GM18858 (cell line): ENCODE measurements around the gene USP21.

Source experiments
- ATAC-seq: cut with Tn5 transposase; IDR thresholded peaks from one replicate; pipeline ENCODE4 v1.9.1; 2021; ENCODE audit not compliant: unreplicated experiment

USP21 gene

DNA sequence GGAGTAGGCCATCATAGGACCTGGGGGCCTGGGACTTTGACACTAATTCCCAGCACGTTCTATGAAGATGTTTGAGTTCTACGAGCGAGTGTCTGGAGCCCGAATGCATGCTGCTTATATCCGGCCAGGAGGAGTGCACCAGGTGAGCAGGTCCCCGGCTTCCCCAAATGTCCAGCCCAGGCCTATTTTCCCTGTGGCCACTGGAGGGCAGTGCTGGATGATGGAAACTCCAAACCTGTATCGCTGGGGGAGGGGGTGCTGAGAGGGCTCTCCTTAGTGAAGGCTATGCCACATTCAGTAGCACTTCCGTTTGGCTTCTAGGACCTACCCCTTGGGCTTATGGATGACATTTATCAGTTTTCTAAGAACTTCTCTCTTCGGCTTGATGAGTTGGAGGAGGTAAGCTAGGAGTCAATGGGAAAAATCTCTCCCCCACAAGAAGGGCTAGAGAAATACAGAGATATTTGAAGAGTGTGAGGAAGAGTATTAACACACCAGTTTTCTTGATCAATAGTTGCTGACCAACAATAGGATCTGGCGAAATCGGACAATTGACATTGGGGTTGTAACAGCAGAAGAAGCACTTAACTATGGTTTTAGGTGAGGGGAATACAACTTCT lies 50.6 kb downstream of the USP21 start:
- no peak for ATAC-seq

DNA sequence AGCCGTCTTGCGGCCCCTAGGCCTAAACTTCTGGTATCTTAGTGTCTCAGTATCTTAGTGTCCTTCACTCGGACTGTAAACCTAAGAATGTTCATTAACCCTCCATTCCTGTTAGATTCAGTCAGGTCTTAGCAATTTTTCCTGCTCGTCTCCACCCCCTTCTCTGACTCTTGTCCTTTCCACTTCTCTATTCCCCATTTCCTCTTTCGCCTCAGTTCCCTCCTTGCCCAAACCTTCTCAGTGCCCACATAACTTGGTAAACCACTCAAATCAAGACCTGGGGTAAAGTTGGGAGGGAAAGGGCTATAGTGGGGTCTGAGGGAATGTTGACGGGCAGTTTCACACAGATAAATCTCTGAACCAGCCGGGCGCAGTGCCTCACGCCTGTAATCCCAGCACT lies 55.1 kb downstream of the USP21 start:
- no peak for ATAC-seq

DNA sequence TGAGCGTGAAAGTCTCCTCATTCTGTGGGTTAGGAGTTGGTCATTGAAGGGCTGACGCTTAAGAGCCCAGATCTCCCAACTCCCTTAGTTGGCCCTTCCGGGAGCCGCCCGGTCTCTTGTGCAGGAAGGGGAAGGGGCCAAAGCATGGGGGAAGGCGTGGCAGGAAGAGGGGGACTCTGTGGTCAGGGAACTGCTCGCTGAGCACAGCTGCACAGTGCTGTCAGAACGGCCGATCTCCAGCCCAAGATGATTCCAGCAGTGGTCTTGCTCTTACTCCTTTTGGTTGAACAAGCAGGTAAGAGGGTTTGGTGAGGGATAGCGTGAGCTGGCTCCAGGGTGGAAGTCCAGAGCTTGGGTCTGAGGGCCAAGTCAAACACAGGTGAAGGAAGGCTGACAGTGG lies 55.8 kb downstream of the USP21 start, which contains the start of gene FCER1G:
Gene FCER1G, plus strand, starts transcription at position 220 of the 400 bp plus-strand sequence. Its CDS starts 27 bp downstream, at position 247.
- ATAC-seq: no peak
